ENCODE measurements around the gene CNTNAP2. TPM values are rescaled to one million over a fixed set of nuclear protein-coding genes. Genes with fewer than 3 reads are reported as not detected.

CNTNAP2 gene
- total and polyA plus RNA-seq, 2 of the 13 experiments (the other 11 are each of a cell fraction or from before 2014, with no cell fraction given) = 0.40 to 0.42 TPM

- ChIA-PET CTCF (ENCODE audit: low intra/inter-chr PET ratio, low total read pairs) (interaction anchor here (0.6 kb wide), 1 partner anchor 11 kb away, joined by 3 read pairs; no protein-coding TSS in a partner anchor), POLR2A (no interaction called here)
- Histone ChIP-seq H3K4me3 (replicated peaks in 1 of 3; ENCODE audit: insufficient read depth in 1 of 3, low read depth in 2 of 3, low read length in 3 of 3) (no peak overlapping the region), H3K9ac (ENCODE audit: insufficient read depth, low read depth, low read length) (no peak overlapping the region), H3K4me2 (ENCODE audit: low read depth, low read length) (no peak overlapping the region), H2AFZ (ENCODE audit: low read length) (no peak overlapping the region), H3K27me3 (ENCODE audit: control insufficient read depth in 1 of 2, insufficient read depth in 2 of 2, low read length in 2 of 2) (no peaks in the 10 kb centered on the region), H3K36me3 (replicated peaks in 1 of 2; ENCODE audit: control insufficient read depth in 1 of 2, insufficient read depth in 2 of 2, low read length in 2 of 2) (no peaks in the 10 kb centered on the region), H3K4me1 (ENCODE audit: insufficient read depth, low read length) (no peaks in the 10 kb centered on the region), H3K27ac (ENCODE audit: extremely low read length, insufficient read depth, low read length) (no peak overlapping the region), H3K79me2 (ENCODE audit: insufficient read depth, low read length) (no peaks in the 10 kb centered on the region), H3K9me3 (ENCODE audit: low read length) (peaks cover 75% of the 10 kb centered on the region), H4K20me1 (ENCODE audit: insufficient read depth, low read length) (no peaks in the 10 kb centered on the region)
- in situ Hi-C loops (cut with HindIII; ENCODE audit: extremely low pct_ligation_motif_present, low pct_unique_long_range_greater_than_20kb) = no loop called here
- TF ChIP-seq CBX2 (IDR thresholded peaks at IDR 0.05; ENCODE audit: low read depth, low read length) (no peak), CBX2 (CRISPR knock-in tag; IDR thresholded peaks at IDR 0.05; ENCODE audit: low read depth) (no peak), POLR2G (IDR thresholded peaks at IDR 0.05; ENCODE audit: low read depth, low read length) (no peak), ZNF780A (CRISPR knock-in tag; IDR thresholded peaks at IDR 0.05) (no peak), FOXJ3 (CRISPR knock-in tag; IDR thresholded peaks at IDR 0.05; ENCODE audit: borderline replicate concordance) (no peak), HMGXB4 (CRISPR knock-in tag; IDR thresholded peaks at IDR 0.05; ENCODE audit: borderline replicate concordance in 1 of 2, low read depth in 1 of 2) (no peak), SRSF9 (IDR thresholded peaks at IDR 0.05; ENCODE audit: borderline replicate concordance, insufficient read depth, low read depth, low read length, poor library complexity, severe bottlenecking) (no peak), FIP1L1 (IDR thresholded peaks at IDR 0.05; ENCODE audit: borderline replicate concordance, insufficient read depth, low read depth, low read length) (no peak), ZNF513 (CRISPR knock-in tag; conservative IDR thresholded peaks at IDR 0.05) (no peak), ZZZ3 (CRISPR knock-in tag; IDR thresholded peaks at IDR 0.05; ENCODE audit: borderline replicate concordance) (no peak), BRCA1 (CRISPR knock-in tag; IDR thresholded peaks at IDR 0.05) (no peak), HOMEZ (CRISPR knock-in tag; IDR thresholded peaks at IDR 0.05; ENCODE audit: low read depth) (no peak)
- WGBS (ENCODE audit: low lambda C conversion rate) = 7% methylated on average over 3 of the region's 3 CpGs
- intact Hi-C loops (cut with micrococcal nuclease; ENCODE audit: unreplicated experiment) = no loop called here
- ATAC-seq (no peak), DNase-seq (ENCODE audit: low spot score) (no peak), FAIRE-seq (no peak)
- no TSS peak for BruUV-seq (replicated peaks)
Observed at GRCh38 chr7:147635288-147635687, 1518.7 kb downstream of the CNTNAP2 start.
